ENCODE measurements around the gene DTYMK. TPM values are rescaled to one million over a fixed set of nuclear protein-coding genes. Genes with fewer than 3 reads are reported as not detected.

Gene DTYMK
- total RNA-seq, 1 donor from 2014 or later = 17.3 TPM

DNA sequence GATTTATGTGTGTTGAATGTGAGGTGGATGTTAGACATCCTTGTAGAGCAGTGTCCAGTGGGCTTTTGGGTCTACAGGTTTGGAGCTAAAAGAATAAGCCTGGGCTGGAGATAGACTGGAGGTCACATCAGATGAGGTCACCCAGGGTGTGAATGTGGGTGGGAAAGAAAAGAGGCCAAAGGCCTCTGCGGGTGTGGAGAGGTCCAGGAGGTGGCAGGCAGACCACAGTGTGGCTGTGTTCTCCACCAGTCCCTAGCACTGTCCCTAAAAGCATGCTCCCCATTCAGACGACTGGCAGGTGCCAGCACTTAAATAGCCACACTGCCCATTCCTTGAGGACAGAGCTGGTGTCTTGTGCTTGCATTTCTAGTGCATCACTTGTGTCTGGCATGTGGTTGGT is 45.0 kb downstream of the DTYMK start:
- ATAC-seq = no peak
- TF ChIP-seq, protein P1, sequence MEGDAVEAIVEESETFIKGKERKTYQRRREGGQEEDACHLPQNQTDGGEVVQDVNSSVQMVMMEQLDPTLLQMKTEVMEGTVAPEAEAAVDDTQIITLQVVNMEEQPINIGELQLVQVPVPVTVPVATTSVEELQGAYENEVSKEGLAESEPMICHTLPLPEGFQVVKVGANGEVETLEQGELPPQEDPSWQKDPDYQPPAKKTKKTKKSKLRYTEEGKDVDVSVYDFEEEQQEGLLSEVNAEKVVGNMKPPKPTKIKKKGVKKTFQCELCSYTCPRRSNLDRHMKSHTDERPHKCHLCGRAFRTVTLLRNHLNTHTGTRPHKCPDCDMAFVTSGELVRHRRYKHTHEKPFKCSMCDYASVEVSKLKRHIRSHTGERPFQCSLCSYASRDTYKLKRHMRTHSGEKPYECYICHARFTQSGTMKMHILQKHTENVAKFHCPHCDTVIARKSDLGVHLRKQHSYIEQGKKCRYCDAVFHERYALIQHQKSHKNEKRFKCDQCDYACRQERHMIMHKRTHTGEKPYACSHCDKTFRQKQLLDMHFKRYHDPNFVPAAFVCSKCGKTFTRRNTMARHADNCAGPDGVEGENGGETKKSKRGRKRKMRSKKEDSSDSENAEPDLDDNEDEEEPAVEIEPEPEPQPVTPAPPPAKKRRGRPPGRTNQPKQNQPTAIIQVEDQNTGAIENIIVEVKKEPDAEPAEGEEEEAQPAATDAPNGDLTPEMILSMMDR (IDR thresholded peaks at IDR 0.05) = no peak
- no peaks in the 10 kb centered on the region for H3K9me3 ChIP-seq
- H3K36me3 ChIP-seq = peaks cover 10% of the 10 kb centered on the region
- H3K27me3 ChIP-seq (ENCODE audit: low read depth) = no peaks in the 10 kb centered on the region
- peaks cover 41% of the 10 kb centered on the region for H3K4me1 ChIP-seq
- intact Hi-C loops (cut with DNase I) = no loop called here
- H3K27ac ChIP-seq = no peak overlapping the region
- DNase-seq = no peak
- H3K4me3 ChIP-seq = no peak overlapping the region

DNA sequence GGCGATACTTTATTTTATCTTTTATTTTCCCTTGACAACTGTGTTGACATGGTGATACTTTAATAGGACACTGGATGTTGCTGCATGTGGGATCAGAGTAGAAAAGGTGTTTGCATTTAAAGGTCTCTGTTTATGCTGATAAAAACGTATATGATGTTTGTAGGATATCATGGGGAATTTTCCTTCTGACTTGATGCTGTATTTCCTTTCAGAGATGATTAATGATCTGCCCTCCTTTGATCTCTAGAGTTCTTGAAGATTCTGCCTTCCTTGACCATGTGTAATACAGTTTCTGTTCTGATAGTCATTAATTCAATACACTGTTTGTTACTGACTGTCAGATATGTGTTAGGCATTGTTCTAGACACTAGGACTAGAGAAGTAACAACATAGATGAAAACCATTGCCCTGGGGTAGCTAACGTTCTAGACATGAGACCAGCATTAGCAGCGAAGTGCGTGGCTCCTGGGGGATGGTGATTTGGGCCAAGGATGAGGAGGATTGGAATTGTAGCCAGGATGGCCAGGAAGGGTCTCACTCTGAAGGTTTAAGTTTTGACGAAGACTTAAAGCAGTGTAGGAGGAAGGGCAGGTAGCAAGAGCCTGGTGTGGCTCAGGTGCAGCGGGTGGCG is 46.3 kb downstream of the DTYMK start:
- no peaks in the 10 kb centered on the region for H3K9me3 ChIP-seq
- H3K4me3 ChIP-seq = no peak overlapping the region
- H3K36me3 ChIP-seq = peaks cover 2% of the 10 kb centered on the region
- H3K4me1 ChIP-seq = peaks cover 50% of the 10 kb centered on the region
- no peaks in the 10 kb centered on the region for H3K27me3 ChIP-seq (ENCODE audit: low read depth)
- no peak overlapping the region for H3K27ac ChIP-seq
- ATAC-seq (no peak), DNase-seq (no peak)
- intact Hi-C loops (cut with DNase I) = no loop called here
- TF ChIP-seq, protein P1 (IDR thresholded peaks at IDR 0.05) = no peak

DNA sequence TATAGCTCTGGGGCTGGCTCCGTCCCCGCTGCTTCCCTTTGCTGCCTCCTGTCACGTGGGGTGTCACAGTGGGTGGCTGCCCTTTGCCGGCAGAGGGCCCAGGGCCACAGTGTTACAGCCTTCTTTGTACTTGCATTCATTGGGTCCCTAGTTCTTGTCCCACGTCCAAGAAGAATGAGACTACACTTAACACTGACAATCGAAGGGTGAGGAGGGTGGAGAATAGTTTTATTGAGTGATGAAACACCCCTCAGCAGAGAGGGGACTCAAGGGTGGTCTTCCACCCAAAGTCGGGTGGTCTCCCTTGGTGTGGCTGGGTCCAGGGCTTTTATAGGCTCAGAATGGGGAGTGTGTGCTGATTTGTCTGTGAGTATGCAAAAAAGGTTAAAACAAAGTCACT is 47.2 kb downstream of the DTYMK start:
- Histone ChIP-seq H3K27me3 (ENCODE audit: low read depth) (no peaks in the 10 kb centered on the region), H3K36me3 (peaks cover 4% of the 10 kb centered on the region), H3K9me3 (no peaks in the 10 kb centered on the region), H3K4me3 (peak overlapping the region; percentile 84), H3K27ac (no peak overlapping the region), H3K4me1 (peaks cover 58% of the 10 kb centered on the region)
- intact Hi-C loops (cut with DNase I) = no loop called here
- TF ChIP-seq, protein P1 (IDR thresholded peaks at IDR 0.05) = no peak
- ATAC-seq = no peak
- no peak for DNase-seq

DNA sequence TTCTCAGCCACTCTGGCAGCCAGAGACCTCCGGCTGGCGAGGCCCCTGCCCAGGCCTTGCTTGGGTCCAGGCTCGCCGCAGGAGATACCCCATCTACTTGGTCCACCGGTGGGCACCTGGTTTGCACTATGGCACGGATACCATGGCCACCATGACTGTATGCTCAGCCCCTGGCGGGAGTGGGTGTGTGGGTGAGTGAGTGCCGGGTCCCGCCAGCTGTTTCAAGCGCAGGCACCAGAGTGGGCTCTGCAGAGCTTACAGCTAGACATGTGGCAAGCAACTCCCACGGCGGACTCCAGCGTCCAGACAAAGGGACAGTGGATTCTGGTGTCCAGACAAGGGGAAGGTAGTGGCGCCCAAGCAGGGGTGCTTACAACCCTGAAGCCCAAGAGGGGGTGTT is 47.7 kb downstream of the DTYMK start:
- intact Hi-C loops (cut with DNase I) = no loop called here
- ATAC-seq (no peak), DNase-seq (no peak)
- Histone ChIP-seq H3K36me3 (peaks cover 8% of the 10 kb centered on the region), H3K27ac (no peak overlapping the region), H3K9me3 (no peaks in the 10 kb centered on the region), H3K4me1 (peaks cover 59% of the 10 kb centered on the region), H3K4me3 (peak overlapping the region; percentile 84), H3K27me3 (ENCODE audit: low read depth) (no peaks in the 10 kb centered on the region)
- TF ChIP-seq, protein P1 (IDR thresholded peaks at IDR 0.05) = no peak

DNA sequence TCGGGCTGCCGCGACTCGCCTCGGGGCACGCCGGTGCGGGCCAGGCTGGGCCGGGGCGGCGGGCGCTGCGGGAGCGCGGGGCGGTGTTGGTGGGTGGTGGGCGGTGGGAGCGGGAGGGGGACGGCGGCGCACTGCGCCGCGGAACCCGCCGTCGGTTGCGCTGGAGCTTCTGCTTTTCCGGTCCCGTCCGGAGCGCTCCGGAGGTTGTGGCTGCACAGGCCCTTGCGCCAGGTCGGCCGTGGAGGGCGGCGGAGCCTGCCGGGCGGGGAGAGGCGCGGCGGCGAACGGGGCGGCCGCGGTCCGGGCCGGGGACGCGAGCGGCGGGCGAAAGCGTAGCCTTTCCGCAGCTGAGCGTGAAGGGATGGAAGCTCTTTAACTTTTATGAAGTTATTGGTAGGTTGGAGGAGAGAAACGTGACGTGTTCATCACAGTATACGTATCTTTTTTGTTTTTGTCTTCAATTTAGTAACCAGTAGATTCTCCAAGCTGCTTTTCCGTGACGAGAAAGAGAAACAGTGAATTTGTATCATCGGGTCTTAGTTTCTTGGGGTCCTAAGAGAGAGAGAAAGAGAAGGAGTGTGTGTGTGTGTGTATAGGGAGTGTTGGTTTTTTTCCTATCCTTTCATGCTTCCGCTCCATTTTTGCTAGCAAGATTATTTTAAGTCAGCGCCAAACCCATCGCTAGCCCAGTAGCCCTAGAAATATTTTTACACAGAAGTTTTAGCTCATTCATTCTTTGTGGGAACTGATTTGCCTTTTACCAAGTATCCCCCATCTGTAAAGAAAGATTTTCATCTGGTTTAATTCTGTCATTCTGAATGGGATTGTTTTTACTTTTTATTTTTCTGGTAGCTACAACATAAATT is 48.6 kb downstream of the DTYMK start:
- intact Hi-C loops (cut with DNase I) = no loop called here
- peaks cover 59% of the 10 kb centered on the region for H3K4me1 ChIP-seq
- peak overlapping the region; percentile 84 for H3K4me3 ChIP-seq
- TF ChIP-seq, protein P1 (IDR thresholded peaks at IDR 0.05) = no peak
- peak; percentile 21 to 27 for ATAC-seq
- H3K9me3 ChIP-seq = no peaks in the 10 kb centered on the region
- H3K36me3 ChIP-seq = peaks cover 18% of the 10 kb centered on the region
- no peaks in the 10 kb centered on the region for H3K27me3 ChIP-seq (ENCODE audit: low read depth)
- H3K27ac ChIP-seq = peak overlapping the region; percentile 99
- DNase-seq = peak; percentile 65
